ENCODE measurements around the gene FSD1L. TPM values are rescaled to one million over a fixed set of nuclear protein-coding genes. Genes with fewer than 3 reads are reported as not detected.

The FSD1L gene
- total and polyA plus RNA-seq, 2 experiments from 2014 or later = 5.2 to 7.1 TPM

- Mint-ChIP-seq H3K4me1 (no peaks in the 10 kb centered on the region), H3K4me3 (no peak overlapping the region), H3K27me3 (ENCODE audit: insufficient read depth, low read depth, poor library complexity) (no peaks in the 10 kb centered on the region), H3K36me3 (ENCODE audit: low read depth) (no peaks in the 10 kb centered on the region), H3K9me3 (no peaks in the 10 kb centered on the region), H3K27ac (no peak overlapping the region)
- no peaks in the 10 kb centered on the region for H3K4me1 ChIP-seq (ENCODE audit: insufficient read depth)
- DNase-seq (ENCODE audit: low spot score) (no peak), ATAC-seq (no peak)
- H3K36me3 ChIP-seq (ENCODE audit: insufficient read depth) = no peaks in the 10 kb centered on the region
- H3K9me2 ChIP-seq (ENCODE audit: insufficient read depth) = no peaks in the 10 kb centered on the region
- H4K20me1 ChIP-seq (replicated peaks; ENCODE audit: insufficient read depth) = no peaks in the 10 kb centered on the region
- H3K27ac ChIP-seq (ENCODE audit: low read depth) = no peak overlapping the region
- no peaks in the 10 kb centered on the region for H3F3A ChIP-seq (replicated peaks; ENCODE audit: low read depth)
- no peak overlapping the region for H3K4me3 ChIP-seq
- H2AFZ ChIP-seq = peak overlapping the region; percentile 43; the same call in 1 of the 2 replicates
- no peak for TF ChIP-seq ZNF331 (CRISPR knock-in tag; IDR thresholded peaks at IDR 0.05; ENCODE audit: low read depth)
- no peak for TF ChIP-seq EZH2phosphoT487 (IDR thresholded peaks at IDR 0.05; ENCODE audit: unreplicated experiment)
- TF ChIP-seq EZH2 (IDR thresholded peaks at IDR 0.05; ENCODE audit: low read depth, unreplicated experiment) = no peak
- TF ChIP-seq ZNF114 (CRISPR knock-in tag; IDR thresholded peaks at IDR 0.05) = no peak
- TF ChIP-seq REST (IDR thresholded peaks at IDR 0.05; ENCODE audit: unreplicated experiment) = no peak
- TF ChIP-seq ETS1 (IDR thresholded peaks at IDR 0.05) = no peak
- TF ChIP-seq ZNF462 (CRISPR knock-in tag; IDR thresholded peaks at IDR 0.05) = no peak
- TF ChIP-seq NANOG (IDR thresholded peaks at IDR 0.05; ENCODE audit: borderline replicate concordance) = no peak
- TF ChIP-seq POLR2AphosphoS5 (IDR thresholded peaks at IDR 0.05; ENCODE audit: low read depth) = no peak
- no peak for TF ChIP-seq CTCF (conservative IDR thresholded peaks at IDR 0.05; ENCODE audit: low read depth in 2 of 2)
- no peak for TF ChIP-seq CREB1 (CRISPR knock-in tag; IDR thresholded peaks at IDR 0.05; ENCODE audit: low read depth)
- no peak for TF ChIP-seq STAT1 (IDR thresholded peaks at IDR 0.05; ENCODE audit: unreplicated experiment)
- TF ChIP-seq JUNB (IDR thresholded peaks at IDR 0.05; ENCODE audit: unreplicated experiment) = no peak
- H3K79me2 ChIP-seq (replicated peaks; ENCODE audit: insufficient read depth) = no peaks in the 10 kb centered on the region
- no peak overlapping the region for H3K4me2 ChIP-seq
- peaks cover 3% of the 10 kb centered on the region; the same call in 1 of the 2 replicates for H3K27me3 ChIP-seq (ENCODE audit: insufficient read depth)
Observed at GRCh38 chr9:105421864-105422263, 26.0 kb upstream of the FSD1L start.
